ACC112 (cell line): ENCODE measurements around the gene PDCL2.

Experiments used
- H2AFZ ChIP-seq: fragments of 200-600 bp; sonication (generic); one replicate; pipeline ENCODE4 v1.6.0; 2017; ENCODE audit warnings: antibody characterized with exemption, low read length; ENCODE audit not compliant: unreplicated experiment
- H3K27ac ChIP-seq: fragments of 200-600 bp; sonication (generic); 2 replicates; pipeline ENCODE4 v1.5.1; 2014; ENCODE audit warnings: low read depth, mild to moderate bottlenecking, antibody characterized with exemption, low read length, moderate library complexity
- H3K27me3 ChIP-seq: fragments of 200-600 bp; sonication (generic); 2 replicates; pipeline ENCODE4 v1.6.1; 2014; ENCODE audit warnings: mild to moderate bottlenecking, antibody characterized with exemption, low read length, moderate library complexity, mixed read lengths; ENCODE audit not compliant: insufficient read depth
- H3K36me3 ChIP-seq: fragments of 200-600 bp; sonication (generic); 2 replicates; pipeline ENCODE4 v1.6.1; 2016; ENCODE audit warnings: mild to moderate bottlenecking, antibody characterized with exemption, low read length, moderate library complexity, mixed read lengths; ENCODE audit not compliant: insufficient read depth
- H3K4me1 ChIP-seq: fragments of 200-600 bp; sonication (generic); one replicate; pipeline ENCODE4 v1.6.1; 2016; ENCODE audit warnings: low read length, mixed read lengths; ENCODE audit not compliant: insufficient read depth, unreplicated experiment, control insufficient read depth
- H3K4me3 ChIP-seq: fragments of 200-600 bp; sonication (generic); 2 replicates; pipeline ENCODE4 v1.5.1; 2014; ENCODE audit warnings: mild to moderate bottlenecking, low read depth, low read length
- H3K79me2 ChIP-seq: fragments of 200-600 bp; sonication (generic); one replicate; pipeline ENCODE4 v1.6.0; 2016; ENCODE audit warnings: low read length; ENCODE audit not compliant: control insufficient read depth, unreplicated experiment, insufficient read depth

PDCL2 gene

DNA sequence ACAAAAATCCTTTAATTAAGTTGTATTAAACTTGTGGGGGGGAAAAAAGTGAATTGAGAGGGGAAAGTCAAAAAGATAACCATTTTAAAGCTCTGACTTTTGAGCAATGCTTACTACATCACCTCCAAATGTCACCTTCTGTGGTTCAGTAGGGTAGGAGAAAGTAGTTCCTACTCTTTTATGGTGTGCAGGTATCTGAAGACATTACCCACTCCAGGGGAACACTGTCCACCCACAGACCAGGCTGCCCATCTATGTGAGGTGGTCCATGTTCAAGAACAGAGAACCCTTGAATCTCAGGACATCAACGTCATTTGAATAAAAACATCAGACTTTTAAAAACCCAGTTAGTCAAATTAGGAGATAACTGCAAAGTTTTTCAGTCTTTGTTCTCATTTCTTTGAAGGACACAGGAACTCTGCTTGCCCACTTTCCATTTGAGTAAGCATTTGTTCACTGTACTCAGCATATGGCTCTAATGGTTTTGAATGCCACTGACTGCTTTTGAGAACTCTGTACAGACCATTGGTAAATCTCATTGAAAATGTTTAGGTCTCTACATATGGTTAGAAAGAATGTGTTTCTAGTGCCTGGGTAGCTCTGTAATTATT is 25.6 kb upstream of the PDCL2 start:
- Histone ChIP-seq H3K4me3 (no peak overlapping the region), H3K27me3 (no peaks in the 10 kb centered on the region), H3K36me3 (no peaks in the 10 kb centered on the region), H3K79me2 (no peaks in the 10 kb centered on the region), H3K4me1 (no peaks in the 10 kb centered on the region), H3K27ac (no peak overlapping the region), H2AFZ (no peak overlapping the region)

DNA sequence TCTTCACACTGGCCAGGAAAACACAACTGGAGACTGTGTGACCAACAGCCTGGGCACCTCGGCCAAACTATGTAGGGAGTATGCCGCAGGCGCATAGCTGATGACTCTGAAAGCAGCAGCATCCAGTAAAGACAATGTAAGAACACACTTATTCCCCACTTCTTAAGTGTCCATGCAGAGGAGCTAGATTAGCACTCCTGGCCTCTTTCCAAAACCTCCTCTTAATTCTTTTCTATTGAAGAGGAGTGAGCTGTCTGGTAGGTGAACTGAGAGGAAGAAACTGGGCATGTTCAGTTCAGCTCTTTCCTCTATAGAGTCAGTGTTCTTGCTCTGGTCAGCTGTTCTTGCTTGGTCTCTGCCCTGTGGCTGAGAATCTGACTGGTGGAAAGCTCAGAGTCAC is 23.0 kb upstream of the PDCL2 start:
- no peaks in the 10 kb centered on the region for H3K79me2 ChIP-seq
- H3K4me1 ChIP-seq = peaks cover 8% of the 10 kb centered on the region
- H3K36me3 ChIP-seq = no peaks in the 10 kb centered on the region
- H3K27me3 ChIP-seq = no peaks in the 10 kb centered on the region
- H3K27ac ChIP-seq = no peak overlapping the region
- no peak overlapping the region for H2AFZ ChIP-seq
- no peak overlapping the region for H3K4me3 ChIP-seq

DNA sequence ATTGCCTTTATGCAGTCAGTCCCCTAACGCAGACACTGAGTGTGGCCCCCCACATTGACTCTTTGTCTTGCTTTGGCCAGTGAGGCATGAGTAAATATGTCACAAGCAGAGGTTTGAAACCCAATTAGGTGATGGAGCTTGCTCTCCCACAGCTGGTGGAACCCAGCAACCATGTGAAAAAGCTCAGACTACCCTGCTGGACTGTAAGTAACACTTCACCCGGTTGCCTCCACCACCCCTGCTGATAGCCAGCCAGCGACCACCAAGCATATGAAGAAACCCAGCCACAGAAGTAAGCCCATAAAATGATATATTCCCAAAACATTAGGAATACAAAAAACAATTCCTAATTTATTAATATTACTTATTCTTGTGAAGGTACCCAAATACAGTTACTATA is 21.6 kb upstream of the PDCL2 start:
- no peak overlapping the region for H2AFZ ChIP-seq

GRCh38 chr4:55612341-55612740 is 20.3 kb upstream of the PDCL2 start:
- Histone ChIP-seq H3K79me2 (no peaks in the 10 kb centered on the region), H3K36me3 (no peaks in the 10 kb centered on the region), H3K4me1 (peaks cover 23% of the 10 kb centered on the region)

More for the DNA sequence above, 21.6 kb upstream of the PDCL2 start:
- H3K27me3 ChIP-seq = no peaks in the 10 kb centered on the region
- peaks cover 19% of the 10 kb centered on the region for H3K4me1 ChIP-seq
- no peaks in the 10 kb centered on the region for H3K36me3 ChIP-seq
- no peak overlapping the region for H3K4me3 ChIP-seq
- H3K79me2 ChIP-seq = no peaks in the 10 kb centered on the region
- no peak overlapping the region for H3K27ac ChIP-seq

DNA sequence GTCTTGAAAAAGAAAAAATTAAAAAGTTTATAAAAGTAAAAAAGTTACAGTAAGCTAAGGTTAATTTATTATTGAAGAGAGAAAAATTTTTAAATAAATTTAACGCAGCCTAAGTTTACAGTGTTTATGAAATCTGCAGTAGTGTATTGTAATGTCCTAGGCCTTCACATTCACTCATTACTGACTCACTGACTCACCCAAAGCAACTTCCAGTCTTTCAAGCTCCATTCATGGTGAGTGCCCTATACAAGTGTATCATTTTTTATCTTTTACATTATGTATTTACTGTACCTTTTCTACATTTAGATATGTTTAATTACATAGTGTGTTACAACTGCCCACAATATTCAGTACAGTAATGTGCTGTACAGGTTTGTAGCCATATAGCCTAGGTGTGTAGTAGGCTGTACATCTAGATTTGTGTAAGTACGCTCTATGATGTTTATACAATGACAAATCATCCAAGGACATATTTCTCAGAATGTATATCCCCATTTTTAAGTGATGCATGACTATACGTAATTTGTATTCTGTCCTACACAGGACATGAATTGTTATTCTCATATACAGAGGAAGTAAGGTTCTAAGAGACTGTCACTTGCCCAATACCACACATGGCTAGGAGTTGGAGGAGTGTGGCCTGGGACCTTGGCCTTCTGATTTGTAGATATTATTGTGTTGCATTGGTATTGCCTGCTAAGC is 19.5 kb upstream of the PDCL2 start:
- Histone ChIP-seq H2AFZ (no peak overlapping the region), H3K36me3 (no peaks in the 10 kb centered on the region), H3K79me2 (no peaks in the 10 kb centered on the region), H3K4me3 (no peak overlapping the region), H3K27ac (no peak overlapping the region), H3K27me3 (no peaks in the 10 kb centered on the region), H3K4me1 (peaks cover 23% of the 10 kb centered on the region)

More at GRCh38 chr4:55612341-55612740, 20.3 kb upstream of the PDCL2 start:
- no peaks in the 10 kb centered on the region for H3K27me3 ChIP-seq
- H3K4me3 ChIP-seq = no peak overlapping the region
- H3K27ac ChIP-seq = no peak overlapping the region
- no peak overlapping the region for H2AFZ ChIP-seq

- no peaks in the 10 kb centered on the region for H3K36me3 ChIP-seq
- H3K79me2 ChIP-seq = no peaks in the 10 kb centered on the region
- no peak overlapping the region for H3K4me3 ChIP-seq
- H2AFZ ChIP-seq = no peak overlapping the region
- no peak overlapping the region for H3K27ac ChIP-seq
- peaks cover 23% of the 10 kb centered on the region for H3K4me1 ChIP-seq
- no peaks in the 10 kb centered on the region for H3K27me3 ChIP-seq
These were observed 18.3 kb upstream of the PDCL2 start for GRCh38 chr4:55610381-55610780.

DNA sequence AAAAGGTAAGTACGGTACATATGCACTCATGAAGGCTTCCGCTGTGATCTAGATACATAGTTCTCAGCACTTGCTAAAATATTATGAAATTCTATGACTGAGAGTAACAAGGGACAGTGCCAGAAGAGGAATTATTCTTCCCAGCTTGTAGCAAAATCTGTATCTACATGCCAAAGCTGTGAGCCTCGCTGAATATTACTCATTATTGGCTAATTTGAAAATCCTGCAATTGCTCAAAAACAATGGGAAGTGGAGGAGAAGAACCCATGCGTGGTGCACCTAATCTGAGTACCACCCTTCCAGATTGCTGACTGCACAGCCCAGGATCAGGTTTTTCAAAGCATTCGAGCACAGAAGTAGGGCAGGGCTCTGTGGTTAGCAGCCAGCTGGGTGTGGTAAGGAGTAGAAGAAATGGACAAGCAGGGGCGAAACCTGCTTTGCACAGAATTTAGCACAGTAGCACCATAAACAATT is 17.4 kb upstream of the PDCL2 start:
- H3K27me3 ChIP-seq = no peaks in the 10 kb centered on the region
- H3K36me3 ChIP-seq = no peaks in the 10 kb centered on the region
- no peaks in the 10 kb centered on the region for H3K79me2 ChIP-seq
- no peak overlapping the region for H2AFZ ChIP-seq
- no peak overlapping the region for H3K4me3 ChIP-seq
- H3K27ac ChIP-seq = no peak overlapping the region
- H3K4me1 ChIP-seq = peaks cover 23% of the 10 kb centered on the region

GRCh38 chr4:55608591-55608990 is 16.5 kb upstream of the PDCL2 start:
- H3K4me1 ChIP-seq = peaks cover 23% of the 10 kb centered on the region
- no peaks in the 10 kb centered on the region for H3K36me3 ChIP-seq
- no peak overlapping the region for H3K4me3 ChIP-seq
- no peak overlapping the region for H2AFZ ChIP-seq
- H3K27me3 ChIP-seq = no peaks in the 10 kb centered on the region
- H3K79me2 ChIP-seq = no peaks in the 10 kb centered on the region
- H3K27ac ChIP-seq = no peak overlapping the region

DNA sequence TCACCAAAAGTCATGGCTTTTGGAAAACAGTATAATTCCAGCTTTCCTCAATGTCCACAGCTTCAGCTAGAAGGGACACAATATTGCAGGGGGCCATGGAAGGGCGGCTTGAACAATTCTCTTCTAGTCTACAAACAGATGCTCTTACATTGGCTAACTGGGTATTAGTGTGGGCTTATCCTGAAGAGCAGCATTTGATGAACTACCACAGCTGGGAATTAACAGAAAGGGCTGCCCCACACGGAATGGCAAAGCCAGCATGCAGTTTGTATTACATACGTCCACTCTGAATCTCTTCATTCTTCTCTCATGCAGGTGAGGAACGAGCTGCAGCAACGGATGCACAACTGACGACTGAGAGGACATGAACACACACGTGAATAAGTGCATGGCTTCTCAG is 13.0 kb upstream of the PDCL2 start:
- no peak overlapping the region for H2AFZ ChIP-seq
- no peak overlapping the region for H3K27ac ChIP-seq
- no peak overlapping the region for H3K4me3 ChIP-seq
- H3K36me3 ChIP-seq = no peaks in the 10 kb centered on the region
- no peaks in the 10 kb centered on the region for H3K27me3 ChIP-seq
- no peaks in the 10 kb centered on the region for H3K79me2 ChIP-seq
- H3K4me1 ChIP-seq = peaks cover 16% of the 10 kb centered on the region

DNA sequence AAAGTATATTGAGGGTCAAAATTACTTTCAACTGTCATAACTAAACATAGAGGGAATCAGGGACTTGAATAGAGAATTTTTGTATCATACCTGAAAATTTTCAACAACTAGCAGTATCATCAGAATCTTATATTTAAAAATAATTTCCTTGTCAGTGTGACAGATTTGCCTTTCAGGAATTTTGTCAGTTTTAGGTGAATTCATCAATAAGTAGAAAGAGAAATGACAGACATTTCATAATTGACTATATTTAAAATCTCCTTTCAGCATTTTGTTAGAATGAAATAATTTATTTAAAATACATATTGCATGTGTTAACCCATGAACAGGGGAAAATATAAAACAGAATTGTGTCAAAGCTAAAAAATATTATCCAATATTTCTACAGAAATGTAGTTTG is 8.6 kb upstream of the PDCL2 start:
- Histone ChIP-seq H2AFZ (no peak overlapping the region), H3K36me3 (no peaks in the 10 kb centered on the region), H3K4me1 (no peaks in the 10 kb centered on the region), H3K27me3 (no peaks in the 10 kb centered on the region), H3K79me2 (no peaks in the 10 kb centered on the region), H3K4me3 (no peak overlapping the region), H3K27ac (no peak overlapping the region)

DNA sequence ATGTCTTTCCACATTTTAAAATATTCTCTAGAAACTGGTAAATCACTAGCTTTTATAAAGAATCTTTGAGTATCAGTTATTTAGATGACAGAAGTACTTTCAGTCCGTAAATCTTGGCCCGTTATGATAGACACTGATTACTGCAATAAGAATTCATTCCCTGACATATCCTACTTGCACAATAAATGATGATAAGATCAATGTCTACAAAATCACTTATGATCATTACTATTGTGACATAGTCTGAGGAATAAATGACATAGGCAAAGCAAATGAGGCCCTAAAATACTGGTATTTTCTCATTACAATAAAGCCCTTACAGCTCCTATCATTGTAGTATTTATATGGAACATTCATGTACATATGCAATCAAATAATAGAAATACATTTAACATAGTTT is 6.6 kb upstream of the PDCL2 start:
- no peaks in the 10 kb centered on the region for H3K79me2 ChIP-seq
- no peak overlapping the region for H3K4me3 ChIP-seq
- no peaks in the 10 kb centered on the region for H3K36me3 ChIP-seq
- H3K4me1 ChIP-seq = no peaks in the 10 kb centered on the region
- no peaks in the 10 kb centered on the region for H3K27me3 ChIP-seq
- no peak overlapping the region for H3K27ac ChIP-seq
- H2AFZ ChIP-seq = no peak overlapping the region
